GM19467 (cell line): ENCODE measurements around the gene SCLT1.
"Not testable (repeated sequence)": the region's sequence is repeated elsewhere in the genome, so short reads cannot be mapped to it uniquely, and the experiment has no call there.

ENCODE experiments used
- ATAC-seq: cut with Tn5 transposase; IDR thresholded peaks from one replicate; pipeline ENCODE4 v1.9.1; 2021; ENCODE audit warnings: mild to moderate bottlenecking, moderate library complexity; ENCODE audit not compliant: unreplicated experiment

Gene SCLT1

DNA sequence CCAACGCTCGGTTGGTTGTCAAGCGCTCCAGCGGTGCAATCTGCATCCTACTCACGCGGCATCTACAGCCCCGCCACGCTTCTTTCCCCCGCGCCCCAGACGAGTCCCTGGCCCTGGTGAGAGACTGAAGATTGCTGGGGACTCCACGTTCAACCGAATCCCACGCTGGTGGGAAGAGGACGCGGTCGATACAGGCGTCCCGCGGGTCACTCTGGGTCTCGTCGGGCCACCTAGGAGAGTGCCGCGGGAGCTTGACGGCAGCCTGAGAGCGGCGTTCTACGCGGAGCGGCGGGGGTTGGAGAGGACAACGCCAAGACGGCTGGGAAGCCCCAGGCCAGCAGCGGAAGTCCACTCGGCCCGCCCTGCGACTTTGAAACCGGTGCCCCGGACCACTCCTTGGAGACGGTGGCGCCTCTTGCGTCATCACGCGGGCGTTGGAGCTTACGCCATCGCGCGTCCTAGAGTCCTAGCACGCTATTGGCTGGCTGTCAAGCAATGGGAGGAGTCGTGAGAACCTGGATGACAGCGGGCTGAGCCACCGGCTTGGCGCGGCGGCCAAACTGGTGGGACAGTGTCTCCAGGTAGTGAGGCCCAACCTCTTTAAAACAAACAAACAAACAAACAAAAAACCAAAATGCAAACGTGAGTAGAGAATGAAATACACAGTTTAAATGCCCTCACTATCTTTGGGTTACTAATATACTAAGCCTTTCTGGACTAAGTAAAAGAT, at the start of gene SCLT1:
SCLT1 (minus strand) TSS at position 349 of the 730 bp plus-strand sequence. CDS start 436 bp downstream, outside the sequence.
- ATAC-seq: peak; percentile 97

DNA sequence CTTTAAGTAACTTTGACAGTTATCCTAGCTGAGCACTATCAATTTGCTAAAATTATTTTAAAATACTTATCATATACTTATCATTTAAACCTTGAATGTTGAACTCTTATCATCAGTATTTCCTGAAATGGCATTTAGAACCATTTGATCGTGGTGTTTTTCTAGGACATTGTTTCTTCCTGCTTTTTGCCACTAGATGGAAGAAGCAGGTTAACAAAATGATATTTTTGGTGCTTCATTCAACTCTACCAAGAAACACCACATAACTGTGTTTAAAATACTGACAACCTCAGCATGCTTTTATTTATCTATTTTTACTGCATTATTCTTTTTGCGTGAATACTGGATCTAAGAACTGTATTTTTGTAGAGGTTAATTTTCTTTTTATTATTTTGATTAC, 47.2 kb upstream of the SCLT1 start:
- no peak for ATAC-seq

DNA sequence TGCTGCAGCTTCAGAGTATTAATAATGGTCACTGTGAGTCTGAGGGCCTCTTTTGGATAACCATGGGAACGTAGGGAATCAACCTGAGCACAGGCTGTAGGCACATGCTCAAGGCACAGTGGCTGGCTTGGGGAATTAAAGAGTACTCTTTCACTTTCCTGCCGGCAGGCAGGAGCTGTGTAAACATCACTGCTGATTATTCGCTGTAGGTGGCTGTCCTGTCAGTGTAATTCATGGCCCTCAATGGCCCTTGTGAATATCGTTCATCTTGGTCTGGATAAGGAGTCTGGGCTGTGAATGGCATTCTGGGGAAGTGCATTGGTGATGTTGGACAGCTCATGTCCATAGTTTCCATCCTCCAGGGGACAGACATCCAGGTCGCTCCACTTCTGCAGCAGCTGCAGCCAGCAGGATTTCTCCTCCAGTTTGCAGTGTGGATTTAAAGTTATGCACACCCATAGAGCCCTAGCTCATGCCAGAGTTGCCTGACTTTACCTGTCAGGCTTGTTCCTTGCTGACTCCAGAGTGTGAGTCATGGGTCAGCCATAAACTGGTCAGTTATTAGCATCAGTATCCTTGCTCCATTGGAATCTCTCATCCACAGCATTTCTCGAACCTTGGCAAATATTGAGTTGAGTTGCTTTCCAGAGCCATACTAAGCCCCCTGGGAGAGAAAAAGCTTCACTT, 45.6 kb upstream of the SCLT1 start:
- no peak for ATAC-seq

DNA sequence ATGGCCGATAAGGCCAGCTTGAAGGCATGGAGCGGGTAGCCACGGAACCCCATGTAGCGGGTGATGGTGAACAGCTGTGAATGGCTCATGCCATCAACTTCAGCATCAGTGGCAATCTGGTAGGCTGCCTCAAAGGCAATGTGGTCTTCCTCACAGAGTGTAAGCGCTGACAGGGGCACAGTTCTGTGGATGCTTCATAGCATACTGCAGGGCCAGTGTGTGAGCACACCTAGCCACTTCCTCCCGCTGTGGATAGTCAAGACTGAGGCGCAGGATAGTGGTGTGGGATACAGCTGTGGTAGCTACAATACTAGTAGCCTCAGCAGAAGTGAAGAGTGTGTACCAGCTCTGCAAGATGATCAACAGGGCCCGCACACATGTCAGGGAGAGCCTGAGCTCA, 43.1 kb upstream of the SCLT1 start:
- no peak for ATAC-seq

DNA sequence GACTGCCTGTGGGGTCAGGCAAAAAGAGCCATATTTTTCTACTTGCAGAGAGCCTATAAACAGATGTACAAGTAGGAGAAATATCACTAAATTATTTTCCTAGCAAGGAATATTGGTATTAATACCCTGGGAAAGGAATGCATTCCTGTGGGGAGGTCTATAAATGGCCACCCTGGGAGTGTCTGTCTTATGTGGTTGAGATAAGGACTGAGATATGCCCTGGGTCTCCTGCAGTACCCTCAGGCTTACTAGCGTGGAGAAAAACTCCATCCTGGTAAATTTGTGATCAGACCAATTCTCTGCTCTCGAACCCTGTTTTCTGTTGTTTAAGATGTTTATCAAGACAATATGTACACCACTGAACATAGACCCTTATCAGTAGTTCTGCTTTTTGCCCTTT, 38.0 kb upstream of the SCLT1 start:
- ATAC-seq: no peak

DNA sequence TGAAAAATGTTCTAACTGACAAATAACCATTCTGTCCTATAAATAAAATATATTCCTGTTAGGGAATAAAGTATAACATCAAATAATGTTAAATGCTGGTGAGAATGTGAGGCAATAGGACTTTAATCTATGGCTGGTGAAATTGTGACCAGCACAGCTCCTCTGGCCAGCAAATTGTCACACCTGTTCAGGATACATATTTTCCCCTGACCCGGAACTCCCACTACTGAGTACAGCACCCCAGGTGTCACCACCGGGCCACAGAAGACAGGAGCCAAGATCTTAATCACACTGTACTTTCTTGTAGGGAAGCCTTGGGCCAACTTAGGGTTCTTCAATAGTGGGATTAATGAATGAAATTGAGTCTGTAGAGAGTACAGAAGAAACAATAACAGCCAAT, 35.8 kb upstream of the SCLT1 start:
- ATAC-seq: no peak

DNA sequence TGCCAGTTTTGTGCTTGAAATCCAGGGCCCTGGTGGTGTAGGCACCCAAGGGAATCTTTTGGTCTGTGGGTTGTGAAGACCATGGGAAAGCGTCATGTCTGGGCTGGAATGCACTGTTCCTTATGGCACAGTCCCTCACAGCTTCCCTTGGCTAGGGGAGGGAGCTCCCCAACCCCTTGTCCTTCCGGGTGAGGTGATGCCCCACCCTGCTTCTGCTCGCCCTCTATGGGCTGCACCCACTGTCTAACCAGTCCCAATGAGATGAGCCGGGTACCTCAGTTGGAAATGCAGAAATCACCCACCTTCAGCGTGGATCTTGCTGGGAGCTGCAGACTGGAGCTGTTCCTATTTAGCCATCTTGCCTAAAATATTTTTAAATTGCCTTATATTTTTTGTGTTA, 33.3 kb upstream of the SCLT1 start:
- not testable (repeated sequence) for ATAC-seq

DNA sequence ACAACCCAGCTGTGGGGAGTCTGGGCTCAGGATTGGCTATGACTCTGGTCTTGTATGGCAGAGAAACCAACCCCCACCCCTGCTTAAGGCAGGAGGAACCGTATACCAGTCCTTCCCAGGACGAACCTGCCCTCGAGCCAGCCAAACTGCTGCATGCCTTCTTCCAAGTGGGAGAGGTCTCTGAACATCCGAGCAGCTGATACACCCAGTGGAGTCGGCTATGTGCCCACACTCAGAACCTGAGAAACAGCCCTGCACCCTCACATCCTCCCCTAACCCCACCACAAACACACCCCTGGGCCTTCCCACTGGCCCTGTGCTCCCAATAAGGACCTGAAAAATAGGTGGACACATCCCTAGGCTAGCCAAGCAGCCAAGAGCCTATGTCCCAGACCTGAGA, 24.4 kb upstream of the SCLT1 start:
- ATAC-seq: no peak

DNA sequence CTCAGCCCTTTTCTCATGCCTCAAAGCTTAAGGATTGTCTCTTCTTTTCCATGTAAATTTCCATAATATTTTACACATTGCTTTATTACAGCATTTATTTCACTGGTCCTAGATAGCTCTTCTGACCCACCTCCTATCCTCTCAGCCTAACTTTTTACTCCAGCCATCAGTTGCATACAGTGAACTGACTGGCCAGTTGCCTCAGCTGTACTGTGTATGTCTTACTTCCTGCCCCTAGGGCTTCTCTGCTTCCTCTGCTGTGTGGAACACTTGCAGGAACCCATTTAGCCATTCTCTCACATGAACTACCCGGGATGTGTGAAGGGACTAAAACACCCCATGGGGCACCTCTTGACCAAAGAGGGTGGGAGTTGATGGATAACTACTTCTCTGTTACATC, 20.6 kb upstream of the SCLT1 start:
- no peak for ATAC-seq

DNA sequence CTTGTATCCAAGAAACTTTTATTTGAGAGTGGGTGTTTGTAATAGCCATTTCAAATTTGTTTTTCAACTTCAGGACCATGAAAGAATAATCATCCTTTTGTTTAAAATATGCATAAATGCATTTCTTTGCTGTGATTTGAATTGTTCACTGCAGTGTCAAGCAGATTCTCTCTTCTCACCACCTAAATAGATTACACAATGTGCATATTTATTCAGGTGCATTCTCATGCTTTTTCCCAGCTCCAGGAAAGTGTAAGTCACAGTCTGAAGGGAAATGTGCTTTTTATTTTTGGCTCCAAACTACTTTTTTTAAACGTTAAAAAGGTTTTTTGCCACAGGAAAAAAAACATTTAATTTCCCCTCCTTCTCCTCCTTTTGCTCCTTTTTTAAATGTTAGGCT, 20.1 kb upstream of the SCLT1 start:
- ATAC-seq: no peak

DNA sequence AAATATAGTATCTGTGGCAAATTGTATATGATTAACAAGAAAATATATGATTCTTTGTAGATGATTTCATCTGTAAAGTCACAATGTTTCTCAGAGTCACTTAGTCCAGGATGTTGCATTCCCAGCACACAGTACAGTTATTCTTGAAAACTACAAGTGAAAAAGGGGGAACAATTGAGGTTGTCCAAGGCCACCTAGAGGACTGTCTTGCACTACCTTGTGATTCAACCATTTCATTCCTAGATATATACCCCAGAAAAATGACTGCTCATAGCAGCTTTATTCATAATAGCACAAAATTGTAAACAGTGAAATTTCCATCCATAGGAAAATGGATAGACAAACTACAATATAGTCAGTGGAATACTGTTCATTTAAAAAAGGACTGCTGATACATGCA, 18.6 kb upstream of the SCLT1 start:
- no peak for ATAC-seq

DNA sequence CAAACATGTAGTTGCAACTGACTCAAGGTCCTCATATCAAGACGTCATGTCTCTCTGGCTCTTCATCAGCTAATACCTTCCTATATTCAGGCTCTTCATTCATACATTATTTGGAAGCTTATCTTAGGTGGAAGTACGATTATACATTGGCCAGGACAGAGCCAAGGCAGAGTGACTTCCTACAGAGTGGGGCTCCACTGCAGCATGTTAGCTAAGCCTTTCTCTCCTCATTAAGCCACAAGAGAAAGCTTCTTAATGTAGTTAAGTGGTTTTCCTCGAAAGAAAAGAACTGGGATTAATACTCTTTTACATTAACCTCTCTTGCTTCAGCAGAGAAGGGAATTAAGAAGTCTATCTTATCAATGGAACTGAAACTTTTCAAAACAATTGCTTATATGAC, 17.6 kb upstream of the SCLT1 start:
- ATAC-seq: no peak

DNA sequence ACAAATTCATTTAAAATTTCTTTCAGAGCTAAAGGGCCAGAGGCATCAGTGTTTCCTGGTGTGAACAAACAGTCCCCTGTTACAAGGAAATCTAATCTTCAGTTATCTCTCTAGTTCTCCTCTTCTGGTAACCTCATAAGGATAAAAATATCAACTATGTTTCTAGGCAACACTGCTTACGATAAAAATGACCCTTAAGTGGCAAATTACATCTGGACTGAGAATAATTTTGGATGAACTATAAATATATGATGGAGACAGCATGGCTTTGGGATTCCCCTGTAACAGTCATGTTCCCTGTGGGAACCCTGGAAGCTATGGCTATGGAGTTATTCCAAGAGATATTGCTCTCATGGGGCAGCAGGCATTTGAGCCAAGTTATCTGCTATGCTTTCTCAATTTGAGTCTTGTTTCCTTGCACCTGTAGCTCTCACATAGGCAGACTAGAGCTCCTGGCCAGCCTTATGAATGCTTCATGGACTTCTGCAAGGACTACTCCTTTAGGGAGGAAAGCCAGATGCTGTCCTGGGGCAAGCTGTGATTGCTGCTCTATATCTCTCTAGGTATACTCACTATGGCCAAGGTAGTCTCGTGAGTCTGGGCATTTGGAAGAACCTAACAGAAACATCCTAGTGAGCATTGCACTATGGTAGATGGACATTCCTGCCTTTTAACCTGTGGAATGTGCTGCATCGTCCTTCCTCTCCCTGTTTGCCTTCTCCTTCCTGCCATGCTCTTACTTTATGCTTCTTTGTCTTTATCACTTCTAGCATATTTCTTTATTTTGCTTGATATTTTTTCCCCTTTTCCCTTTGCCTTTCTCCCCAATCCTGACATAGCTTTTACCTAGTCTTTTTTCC, 16.9 kb upstream of the SCLT1 start:
- ATAC-seq: no peak

DNA sequence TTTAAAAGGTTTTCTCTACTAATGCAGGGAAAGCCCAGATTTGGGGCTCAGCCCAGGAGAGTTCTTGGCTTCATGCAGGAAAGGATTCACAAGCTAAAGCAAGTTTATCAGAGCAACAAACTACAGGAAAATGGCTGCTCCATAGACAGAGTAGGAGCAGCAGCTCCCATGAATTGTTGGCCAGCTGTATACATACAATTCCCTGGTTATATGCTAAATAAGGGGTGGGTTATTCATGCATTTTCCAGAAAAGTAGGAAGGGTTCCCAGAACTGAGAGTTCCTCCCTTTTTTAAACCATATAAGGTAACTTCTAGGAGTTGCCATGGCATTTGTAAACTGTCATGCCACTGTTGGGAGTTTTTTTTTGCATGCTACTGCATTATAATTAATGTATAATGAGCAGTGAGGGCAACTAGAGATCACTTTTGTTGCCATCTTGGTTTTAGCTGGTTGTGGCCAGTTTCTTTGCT, 5.2 kb upstream of the SCLT1 start:
- ATAC-seq: no peak

DNA sequence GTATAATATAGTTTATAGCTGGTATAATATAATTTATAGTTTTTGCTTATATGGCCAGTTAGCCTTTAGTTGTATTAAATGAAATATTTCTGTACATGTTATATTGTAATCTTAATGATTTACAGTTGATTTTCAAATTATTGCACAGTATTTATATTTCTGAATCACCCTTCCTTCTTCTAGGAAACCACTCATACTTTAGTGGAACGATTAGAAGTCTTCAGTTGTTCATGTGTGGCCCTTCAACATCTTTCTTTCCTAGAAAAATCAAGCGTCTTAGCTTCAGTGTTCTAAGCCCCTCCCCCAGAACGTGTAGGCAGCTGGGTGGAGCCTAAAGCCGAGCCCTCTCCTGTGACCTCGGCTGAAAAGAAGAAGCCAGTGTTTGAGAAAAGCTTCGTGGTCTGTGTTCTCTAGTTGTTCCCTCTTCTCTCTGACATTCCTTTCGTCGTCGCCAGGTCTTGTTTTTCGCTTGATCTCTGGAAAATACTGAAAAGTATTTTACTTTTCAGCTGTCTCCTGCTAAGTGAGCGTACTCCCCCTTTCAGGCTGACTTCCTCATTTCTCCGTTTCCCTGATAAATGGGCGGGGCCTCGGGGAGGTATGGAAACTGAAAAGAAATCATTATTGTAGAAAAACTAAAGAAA, 2.6 kb upstream of the SCLT1 start, which contains the start of gene C4orf33:
C4orf33 (plus strand) TSS at position 342 of the 644 bp plus-strand sequence. CDS start 6,459 bp downstream, outside the sequence.
- ATAC-seq: peak; percentile 41

DNA sequence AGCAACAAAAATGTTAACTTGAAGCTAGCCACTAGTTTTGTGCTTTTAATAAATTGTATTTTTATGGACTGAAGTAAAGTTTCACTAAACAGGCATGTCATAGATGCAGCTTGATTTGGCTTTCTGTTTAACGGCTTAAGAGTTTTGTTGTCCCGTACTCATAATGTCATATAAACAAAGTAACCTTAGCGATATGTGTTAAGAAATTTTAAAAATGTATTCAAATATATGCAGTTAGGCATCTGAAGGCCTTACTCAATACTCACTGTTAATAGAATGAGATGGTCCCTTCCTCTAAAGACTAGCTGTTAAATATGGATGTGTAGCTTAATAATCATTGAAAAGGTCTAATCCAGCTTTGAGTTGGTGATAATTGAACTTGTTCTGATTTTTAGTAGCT, 1.0 kb upstream of the SCLT1 start:
- ATAC-seq: no peak

DNA sequence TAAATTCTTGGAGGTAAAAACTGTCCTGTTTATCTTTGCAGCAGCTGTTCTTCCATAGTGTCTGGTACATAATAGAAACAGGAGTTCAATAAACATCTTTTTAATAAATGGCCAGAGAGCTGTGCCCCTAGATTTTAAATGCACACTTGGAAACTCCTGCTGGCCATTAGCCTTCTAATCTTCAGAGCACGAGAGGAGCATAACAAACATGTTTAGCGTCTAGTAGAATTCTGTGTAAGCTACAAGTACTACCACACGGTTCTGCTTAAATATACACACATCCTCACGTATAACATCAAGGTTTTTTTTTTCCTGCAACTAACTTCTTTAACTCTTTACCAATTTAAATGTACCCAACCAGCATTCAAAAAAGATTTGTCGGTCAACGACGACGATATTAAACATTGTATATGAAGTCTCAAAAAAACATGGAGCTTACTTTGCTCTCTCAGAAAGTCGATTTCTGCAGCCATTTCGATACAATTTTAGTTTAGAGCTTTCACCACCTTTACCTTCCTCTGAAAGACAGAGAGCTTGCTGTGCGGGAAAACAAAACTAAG, 628 bp downstream of the SCLT1 start:
- no peak for ATAC-seq

DNA sequence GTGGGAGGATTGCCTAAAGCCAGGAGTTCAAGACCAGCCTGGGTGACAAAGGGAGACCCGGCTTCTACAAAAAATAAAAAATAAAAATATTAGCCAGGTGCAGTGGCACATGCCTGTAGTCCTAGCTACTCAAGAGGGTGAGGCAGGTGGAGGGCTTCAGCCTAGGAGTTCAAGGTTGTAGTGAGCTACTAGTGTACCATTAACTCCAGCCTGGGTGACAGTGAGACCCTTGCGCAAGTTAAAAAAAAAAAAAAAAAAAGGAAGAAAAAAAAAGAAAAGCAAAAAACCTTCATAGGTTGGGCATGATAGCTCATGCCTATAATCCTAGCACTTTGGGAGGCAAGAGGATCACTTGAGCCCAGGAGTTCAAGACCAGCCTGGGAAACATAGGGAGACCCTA, 5.8 kb downstream of the SCLT1 start:
- no peak for ATAC-seq

DNA sequence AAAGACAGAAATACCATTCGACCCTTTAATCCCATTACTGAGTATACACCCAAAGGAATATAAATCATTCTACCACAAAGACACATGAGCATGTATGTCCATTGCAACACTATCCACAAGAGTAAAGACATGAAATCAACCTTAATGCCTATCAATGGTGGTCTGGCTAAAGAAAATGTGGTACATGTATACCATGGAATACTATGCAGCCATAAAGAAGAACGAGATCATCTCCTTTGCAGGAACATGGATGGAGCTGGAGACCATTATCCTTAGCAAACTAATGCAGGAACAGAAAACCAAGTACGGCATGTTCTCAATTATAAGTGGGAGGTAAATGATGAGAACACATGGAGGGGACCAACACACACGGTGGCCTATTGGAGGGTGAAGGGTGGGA, 7.9 kb downstream of the SCLT1 start:
- ATAC-seq: no peak

DNA sequence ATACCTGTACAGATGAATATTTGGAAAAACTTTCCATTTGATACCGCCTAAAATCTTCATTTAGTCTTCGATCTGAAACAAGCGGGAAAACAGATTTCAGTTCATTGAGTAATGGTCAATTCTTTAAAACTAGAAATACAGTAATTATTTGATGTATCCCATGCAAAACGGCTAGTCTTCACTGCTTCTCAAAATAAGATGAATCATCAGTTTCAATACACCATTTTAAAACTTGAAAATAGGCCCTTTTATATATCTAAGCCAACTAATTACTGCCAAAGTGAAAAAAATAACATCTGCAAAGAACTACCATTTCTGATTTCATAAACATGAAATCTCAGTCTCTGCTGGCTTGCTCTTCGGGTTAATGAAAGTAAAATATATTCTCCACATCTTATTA, 11.0 kb downstream of the SCLT1 start:
- no peak for ATAC-seq

DNA sequence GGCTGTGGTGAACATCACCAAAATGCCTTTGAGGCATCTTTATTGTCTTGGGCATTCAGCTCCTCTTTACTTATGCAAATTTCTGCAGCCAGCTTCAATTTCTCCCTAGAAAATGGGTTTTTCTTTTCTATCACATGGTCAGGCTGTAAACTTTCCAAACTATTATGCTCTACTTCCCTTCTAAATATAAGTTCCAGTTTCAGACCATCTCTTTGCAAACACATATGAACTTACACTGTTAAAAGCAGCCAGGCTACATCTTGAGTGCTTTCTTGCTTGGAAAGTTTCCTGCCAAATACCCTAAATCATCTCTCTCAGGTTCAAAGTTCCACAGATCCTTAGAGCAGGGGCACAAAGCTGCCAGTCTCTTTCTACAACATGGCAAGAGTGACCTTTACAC, 13.2 kb downstream of the SCLT1 start:
- no peak for ATAC-seq
